GM18951 (cell line): Measurements from ENCODE around the gene LIPG.

Experiments used
- POLR2A ChIP-seq: IDR thresholded peaks from 4 replicates; pipeline ENCODE4 v1.6.1; 2011; ENCODE audit warnings: mild to moderate bottlenecking; ENCODE audit not compliant: insufficient read length, insufficient read depth; ENCODE audit errors: extremely low read depth
- in situ Hi-C: fragments of 300-500 bp; cut with MboI; formaldehyde crosslinking; loops from one replicate; pipeline ENCODE4 v1.12.0; 2022; ENCODE audit warnings: low sequenced_read_pairs, mixed read lengths, inconsistent platforms; ENCODE audit not compliant: unreplicated experiment

Gene LIPG

GRCh38 chr18:49591775-49592174 lies 29.9 kb downstream of the LIPG start:
- TF ChIP-seq POLR2A, result no peak
- in situ Hi-C loops, result no loop called here

- no peak for TF ChIP-seq POLR2A
- in situ Hi-C loops, result no loop called here
Measured at GRCh38 chr18:49596687-49597086, 34.8 kb downstream of the LIPG start.

GRCh38 chr18:49597157-49597931 lies 35.5 kb downstream of the LIPG start:
- in situ Hi-C loops, result no loop called here
- no peak for TF ChIP-seq POLR2A

GRCh38 chr18:49601211-49601610 lies 39.4 kb downstream of the LIPG start:
- in situ Hi-C loops, result no loop called here
- no peak for TF ChIP-seq POLR2A

GRCh38 chr18:49608366-49609255 lies 46.8 kb downstream of the LIPG start:
- no peak for TF ChIP-seq POLR2A
- in situ Hi-C loops, result no loop called here

GRCh38 chr18:49609256-49610021 lies 47.6 kb downstream of the LIPG start:
- TF ChIP-seq POLR2A, result no peak
- in situ Hi-C loops, result no loop called here

GRCh38 chr18:49610022-49610445 lies 48.2 kb downstream of the LIPG start:
- in situ Hi-C loops, result no loop called here
- TF ChIP-seq POLR2A, result no peak

- in situ Hi-C loops, result no loop called here
- TF ChIP-seq POLR2A, result no peak
Measured at GRCh38 chr18:49611316-49611715, 49.5 kb downstream of the LIPG start.

- no peak for TF ChIP-seq POLR2A
- in situ Hi-C loops, result no loop called here
Measured at GRCh38 chr18:49612515-49613033, 50.7 kb downstream of the LIPG start.

- in situ Hi-C loops, result no loop called here
- TF ChIP-seq POLR2A, result no peak
Measured at GRCh38 chr18:49613141-49613640, 51.3 kb downstream of the LIPG start.

GRCh38 chr18:49613641-49614151 lies 51.8 kb downstream of the LIPG start:
- no peak for TF ChIP-seq POLR2A
- in situ Hi-C loops, result no loop called here

- TF ChIP-seq POLR2A, result no peak
- in situ Hi-C loops, result no loop called here
Measured at GRCh38 chr18:49616618-49617328, 54.9 kb downstream of the LIPG start.
